ENCODE measurements around the gene SAMMSON.

GRCh38 chr3:70010346-70010745 is 10.8 kb downstream of the SAMMSON start:
- TF ChIP-seq EZH2 (IDR thresholded peaks at IDR 0.05; ENCODE audit: borderline replicate concordance, low read depth, low read length, poor library complexity, severe bottlenecking) (no peak), CTCF (conservative IDR thresholded peaks at IDR 0.05; ENCODE audit: low read depth, low read length) (no peak)

Measured in A673 (cell line).